NK-92 (cell line): ENCODE results near the gene ADCK2.
"Not testable (repeated sequence)": the region's sequence is repeated elsewhere in the genome, so short reads cannot be mapped to it uniquely, and the experiment has no call there.

Experiments
- DNase-seq: peaks from one replicate; lab custom pipeline; 2025; ENCODE audit not compliant: unreplicated experiment; lab: John Stamatoyannopoulos, UW

The ADCK2 gene

GRCh38 chr7:140734096-140734495 is 61.4 kb downstream of the ADCK2 start:
- no peak for DNase-seq

GRCh38 chr7:140734729-140735128 is 62.0 kb downstream of the ADCK2 start:
- DNase-seq, result no peak

- no peak for DNase-seq
Measured at GRCh38 chr7:140738280-140738679, 65.5 kb downstream of the ADCK2 start.

GRCh38 chr7:140743255-140743654 is 70.5 kb downstream of the ADCK2 start:
- not testable (repeated sequence) for DNase-seq

GRCh38 chr7:140744005-140744404 is 71.3 kb downstream of the ADCK2 start:
- no peak for DNase-seq
